GM19240 (cell line): ENCODE results near the gene XIST.
"Not testable (repeated sequence)": the region's sequence is repeated elsewhere in the genome, so short reads cannot be mapped to it uniquely, and the experiment has no call there.

ENCODE experiments used
- DNase-seq: peaks from one replicate; pipeline ENCODE4 v3.0.0; 2011; ENCODE audit warnings: low spot score; ENCODE audit not compliant: insufficient read length

The XIST gene

GRCh38 chrX:73840120-73840924, 12.2 kb downstream of the XIST start:
- DNase-seq = no peak

- DNase-seq = no peak
These were observed 13.4 kb downstream of the XIST start for GRCh38 chrX:73839152-73839551.

- no peak for DNase-seq
These were observed 14.4 kb downstream of the XIST start for GRCh38 chrX:73838123-73838522.

GRCh38 chrX:73836956-73837477, 15.5 kb downstream of the XIST start:
- no peak for DNase-seq

GRCh38 chrX:73834219-73834618, 18.3 kb downstream of the XIST start:
- no peak for DNase-seq

GRCh38 chrX:73832319-73832718, 20.2 kb downstream of the XIST start:
- DNase-seq = no peak

- DNase-seq = no peak
These were observed 21.0 kb downstream of the XIST start for GRCh38 chrX:73831500-73831899.

- no peak for DNase-seq
These were observed 21.8 kb downstream of the XIST start for GRCh38 chrX:73830489-73831414.

GRCh38 chrX:73829890-73830466, 22.5 kb downstream of the XIST start:
- no peak for DNase-seq

- DNase-seq = no peak
These were observed 24.3 kb downstream of the XIST start for GRCh38 chrX:73828080-73828720.

- DNase-seq = no peak
These were observed 25.1 kb downstream of the XIST start for GRCh38 chrX:73827406-73827805.

- no peak for DNase-seq
These were observed 25.5 kb downstream of the XIST start for GRCh38 chrX:73826996-73827395.

GRCh38 chrX:73825569-73825968, 26.9 kb downstream of the XIST start:
- no peak for DNase-seq

- DNase-seq = no peak
These were observed 29.0 kb downstream of the XIST start for GRCh38 chrX:73823473-73824004.

- DNase-seq = no peak
These were observed 29.7 kb downstream of the XIST start for GRCh38 chrX:73822775-73823174.

- DNase-seq = no peak
These were observed 30.5 kb downstream of the XIST start for GRCh38 chrX:73821921-73822559.

- DNase-seq = not testable (repeated sequence)
These were observed 32.5 kb downstream of the XIST start for GRCh38 chrX:73819864-73820558.

- no peak for DNase-seq
These were observed 34.1 kb downstream of the XIST start for GRCh38 chrX:73818200-73819116.
